ENCODE measurements around the gene ATP5PD.

GRCh38 chr17:75003957-75004355, 42.8 kb downstream of the ATP5PD start:
- TF ChIP-seq GATA2 (IDR thresholded peaks at IDR 0.05; ENCODE audit: low read depth, low read length) = no peak
- TF ChIP-seq GATA3 (IDR thresholded peaks at IDR 0.05; ENCODE audit: low read depth, low read length) = no peak
